HCT116 (cell line): ENCODE results near the gene GRIN2A. TPM values are rescaled to one million over a fixed set of nuclear protein-coding genes. Genes with fewer than 3 reads are reported as not detected.

ENCODE experiments used
- ATAC-seq: fragments of 200-7000 bp; cut with Tn5 transposase; 2 replicates; pipeline ENCODE4 v1.9.1; 2020; ENCODE audit warnings: mild to moderate bottlenecking, moderate library complexity
- BruUV-seq: library from RNA; stranded (reverse); fragments of 400-500 nt; replicated peaks from 2 replicates; lab custom pipeline; 2021; lab: Mats Ljungman, UMichigan
- CTCF ChIA-PET: fragments of 300-600 bp; sonication (Branson Sonifier 250); formaldehyde crosslinking; loops from one replicate; lab custom pipeline; 2021; ENCODE audit warnings: antibody characterized with exemption; lab: Charles Lee
- POLR2A ChIA-PET: fragments of 300-600, 350-600 bp; sonication (Branson Sonifier 250); formaldehyde crosslinking; loops from one replicate; lab custom pipeline; 2021; ENCODE audit warnings: antibody characterized with exemption; lab: Charles Lee
- RAD21 ChIA-PET, 2 experiments: fragments of 300-600 bp; sonication (Branson Sonifier 250); formaldehyde crosslinking; loops; one replicate each; lab custom pipeline; 2023; ENCODE audit warnings: low total read pairs in 2 of 2; ENCODE audit not compliant: uncharacterized antibody in 2 of 2, unreplicated experiment in 2 of 2, low non-redundant PET in 1 of 2; lab: Charles Lee
- DNase-seq: peaks from one replicate; pipeline ENCODE4 v3.0.0-alpha.2; 2010; ENCODE audit warnings: low read depth, low spot score
- H2AFZ ChIP-seq: fragments of 200-600 bp; shearing (Covaris generic), sonication (generic); 2 replicates; pipeline ENCODE4 v1.6.1; 2017; ENCODE audit warnings: low read depth, mixed run types, mixed read lengths, antibody characterized with exemption, low read length; ENCODE audit not compliant: poor library complexity, severe bottlenecking
- H3K27ac ChIP-seq: 2 replicates; pipeline ENCODE4 v1.5.1; 2012; ENCODE audit warnings: low read depth, low read length
- H3K27me3 ChIP-seq: fragments of 200-600 bp; sonication (generic); 2 replicates; pipeline ENCODE4 v1.6.1; 2016; ENCODE audit warnings: mixed run types, low read length, mixed read lengths; ENCODE audit not compliant: insufficient read depth
- H3K36me3 ChIP-seq, 2 experiments: fragments of 200-500 bp in 1 of 2; fragments of 200-600 bp in 1 of 2; sonication (Bioruptor generic) in 1 of 2; sonication (generic) in 1 of 2; 2 replicates each; pipeline versions ENCODE4 v1.5.1 to v1.6.1; 2014 to 2016; ENCODE audit warnings: low read length in 2 of 2, inconsistent platforms in 1 of 2, mixed read lengths in 1 of 2, mixed run types in 1 of 2; ENCODE audit not compliant: insufficient read depth in 2 of 2, control insufficient read depth in 1 of 2
- H3K4me1 ChIP-seq, 2 experiments: fragments of 200-600 bp in 1 of 2; sonication (generic) in 1 of 2; 2 replicates each; pipeline versions ENCODE4 v1.5.1 to v1.6.1; 2012 to 2017; ENCODE audit warnings: low read length in 2 of 2, inconsistent platforms in 1 of 2, mild to moderate bottlenecking in 1 of 2, mixed read lengths in 1 of 2, mixed run types in 1 of 2, moderate library complexity in 1 of 2; ENCODE audit not compliant: insufficient read depth in 2 of 2, control insufficient read depth in 1 of 2
- H3K4me2 ChIP-seq: fragments of 200-600 bp; sonication (generic); 2 replicates; pipeline ENCODE4 v1.6.1; 2017; ENCODE audit warnings: mixed run types, low read length, mixed read lengths
- H3K4me3 ChIP-seq, 2 experiments: fragments of 200-600 bp in 1 of 2; sonication (generic) in 1 of 2; replicated peaks in 1 of 2; 2 replicates each; pipeline ENCODE4 v1.5.1; 2011 to 2016; ENCODE audit warnings: low read length in 2 of 2, control low read depth in 1 of 2, low read depth in 1 of 2, mild to moderate bottlenecking in 1 of 2, mixed read lengths in 1 of 2, mixed run types in 1 of 2
- H3K79me2 ChIP-seq: fragments of 200-600 bp; sonication (generic); 2 replicates; pipeline ENCODE4 v1.6.1; 2017; ENCODE audit warnings: mild to moderate bottlenecking, mixed run types, low read length, moderate library complexity, mixed read lengths; ENCODE audit not compliant: insufficient read depth
- H3K9ac ChIP-seq: fragments of 200-600 bp; sonication (generic); 2 replicates; pipeline ENCODE4 v1.6.1; 2016; ENCODE audit warnings: low read length, mixed read lengths
- H3K9me2 ChIP-seq: fragments of 200-600 bp; sonication (generic), shearing (Covaris generic); 2 replicates; pipeline ENCODE4 v1.6.1; 2017; ENCODE audit warnings: mixed run types, mild to moderate bottlenecking, moderate library complexity; ENCODE audit not compliant: insufficient read depth
- H3K9me3 ChIP-seq, 2 experiments: fragments of 200-500 bp in 1 of 2; fragments of 200-600 bp in 1 of 2; sonication (Bioruptor generic) in 1 of 2; sonication (generic) in 1 of 2; 2 replicates each; pipeline ENCODE4 v1.6.1; 2014 to 2017; ENCODE audit warnings: low read length in 2 of 2, mixed read lengths in 2 of 2, inconsistent platforms in 1 of 2, low read depth in 1 of 2, mild to moderate bottlenecking in 1 of 2, mixed run types in 1 of 2, moderate library complexity in 1 of 2; ENCODE audit not compliant: control insufficient read depth in 1 of 2, insufficient read depth in 1 of 2
- H4K20me1 ChIP-seq: fragments of 200-600 bp; sonication (generic), shearing (Covaris generic); 2 replicates; pipeline ENCODE4 v1.6.1; 2017; ENCODE audit warnings: mixed run types, mild to moderate bottlenecking, moderate library complexity; ENCODE audit not compliant: insufficient read depth
- ATF3 ChIP-seq: IDR thresholded peaks from 2 replicates; pipeline ENCODE4 v1.6.1; 2012
- CEBPB ChIP-seq: IDR thresholded peaks from 2 replicates; pipeline ENCODE4 v1.6.1; 2012; ENCODE audit warnings: low read depth
- EGR1 ChIP-seq: IDR thresholded peaks from 2 replicates; pipeline ENCODE4 v1.6.1; 2012; ENCODE audit warnings: low read depth
- EZH2 ChIP-seq: fragments of 200-600 bp; sonication (generic); IDR thresholded peaks from 2 replicates; pipeline ENCODE4 v1.6.1; 2017; ENCODE audit warnings: antibody characterized with exemption, mixed run types
- EZH2phosphoT487 ChIP-seq: fragments of 200-600 bp; IDR thresholded peaks from 2 replicates; pipeline ENCODE4 v1.6.1; 2018; ENCODE audit warnings: antibody characterized with exemption, borderline replicate concordance
- JUND ChIP-seq: IDR thresholded peaks from 2 replicates; pipeline ENCODE4 v1.6.1; 2012
- POLR2A ChIP-seq: IDR thresholded peaks from 2 replicates; pipeline ENCODE4 v1.7.0; 2011; ENCODE audit warnings: borderline replicate concordance; ENCODE audit not compliant: insufficient read depth, insufficient read length; ENCODE audit errors: extremely low read depth
- POLR2AphosphoS5 ChIP-seq: IDR thresholded peaks from 2 replicates; pipeline ENCODE4 v1.6.1; 2011; ENCODE audit warnings: mild to moderate bottlenecking, low read depth, low read length, moderate library complexity
- SP1 ChIP-seq: IDR thresholded peaks from 2 replicates; pipeline ENCODE4 v1.6.1; 2012; ENCODE audit warnings: low read depth
- SRF ChIP-seq: IDR thresholded peaks from 2 replicates; pipeline ENCODE4 v1.6.1; 2012; ENCODE audit warnings: low read depth
- TCF7L2 ChIP-seq: IDR thresholded peaks from 2 replicates; pipeline ENCODE4 v1.7.0; 2011; ENCODE audit warnings: borderline replicate concordance, inconsistent platforms; ENCODE audit not compliant: insufficient read depth, insufficient read length; ENCODE audit errors: extremely low read depth
- YY1 ChIP-seq: IDR thresholded peaks from 2 replicates; pipeline ENCODE4 v1.6.1; 2011; ENCODE audit warnings: low read length, low read depth, moderate library complexity, mild to moderate bottlenecking; ENCODE audit not compliant: insufficient replicate concordance; ENCODE audit errors: extremely low read depth
- ZNF274 ChIP-seq: fragments of 200-500 bp; sonication (Bioruptor generic); IDR thresholded peaks from 2 replicates; pipeline ENCODE4 v1.6.1; 2014; ENCODE audit warnings: mild to moderate bottlenecking, low read depth, low read length, inconsistent platforms
- intact Hi-C: fragments of 100-400 bp; cut with micrococcal nuclease; formaldehyde crosslinking; loops from 2 replicates; pipeline ENCODE4 v1.10.0; 2022
- total RNA-seq: library from RNA; stranded (reverse); gene quantifications from one replicate; pipeline ENCODE4 v1.2.1, GENCODE V29; 2021; ENCODE audit not compliant: unreplicated experiment
- TF ChIP-seq, protein P1 (sequence below): IDR thresholded peaks from 2 replicates; pipeline ENCODE4 v1.6.1; 2012
- TF ChIP-seq, protein P2 (sequence below), 3 experiments: fragments of 200-600 bp in 1 of 3; sonication (generic) in 1 of 3; IDR thresholded peaks in 2 of 3; conservative IDR thresholded peaks in 1 of 3; 2 replicates each; pipeline ENCODE4 v1.5.1; 2012 to 2017; ENCODE audit warnings: low read depth in 2 of 3, low read length in 2 of 3, antibody characterized with exemption in 1 of 3, borderline replicate concordance in 1 of 3, control low read depth in 1 of 3, mild to moderate bottlenecking in 1 of 3, mixed read lengths in 1 of 3, mixed run types in 1 of 3, moderate library complexity in 1 of 3; ENCODE audit not compliant: insufficient read depth in 1 of 3

GRIN2A gene
- total RNA-seq, 1 experiment from 2014 or later, result 0.02 TPM

DNA sequence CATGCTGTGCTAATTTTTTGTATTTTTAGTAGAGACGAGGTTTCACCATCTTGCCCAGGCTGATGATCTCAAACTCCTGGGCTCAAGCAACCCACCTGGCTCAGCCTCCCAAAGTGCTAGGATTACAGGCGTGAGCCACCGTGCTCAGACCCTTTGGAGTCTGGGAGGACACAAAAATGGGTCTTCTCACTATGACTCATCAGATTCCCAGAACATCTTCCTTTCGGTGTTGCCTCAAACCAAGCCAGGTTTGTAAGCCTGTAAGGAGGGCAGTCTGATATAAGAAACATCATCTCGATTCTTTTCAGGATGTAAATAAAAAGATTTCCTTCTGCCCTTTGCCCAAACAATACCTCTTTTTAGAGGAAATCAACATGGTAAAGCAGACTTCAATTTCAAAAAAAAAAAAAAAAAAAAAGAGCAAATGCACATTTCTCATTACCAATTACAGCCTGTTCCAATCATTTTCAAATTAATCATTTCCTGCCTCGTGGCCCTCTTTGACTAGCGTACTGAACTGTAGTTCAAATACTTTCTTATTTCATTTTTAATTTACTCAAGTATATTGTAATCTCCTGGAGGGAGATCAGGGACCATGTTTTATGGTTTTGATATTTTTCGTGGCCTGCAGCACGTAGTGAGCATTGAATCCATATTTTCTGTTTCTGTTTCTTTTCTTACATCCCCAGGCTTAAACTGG, 409.6 kb downstream of the GRIN2A start:
- Histone ChIP-seq H3K4me1 (no peaks in the 10 kb centered on the region), H3K27me3 (peaks cover 14% of the 10 kb centered on the region), H3K79me2 (no peaks in the 10 kb centered on the region), H3K4me2 (no peak overlapping the region), H3K4me3 (no peak overlapping the region), H3K9ac (no peak overlapping the region), H2AFZ (no peak overlapping the region), H3K27ac (no peak overlapping the region), H3K9me2 (no peaks in the 10 kb centered on the region), H3K9me3 (no peaks in the 10 kb centered on the region), H3K36me3 (no peaks in the 10 kb centered on the region), H4K20me1 (no peaks in the 10 kb centered on the region)
- intact Hi-C loops, result no loop called here
- no peak for TF ChIP-seq YY1
- TF ChIP-seq, protein P1, sequence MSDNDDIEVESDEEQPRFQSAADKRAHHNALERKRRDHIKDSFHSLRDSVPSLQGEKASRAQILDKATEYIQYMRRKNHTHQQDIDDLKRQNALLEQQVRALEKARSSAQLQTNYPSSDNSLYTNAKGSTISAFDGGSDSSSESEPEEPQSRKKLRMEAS, result no peak
- no peak for TF ChIP-seq ATF3
- TF ChIP-seq TCF7L2, result no peak
- TF ChIP-seq EGR1, result no peak
- TF ChIP-seq SRF, result no peak
- no peak for TF ChIP-seq ZNF274
- TF ChIP-seq EZH2, result no peak
- TF ChIP-seq CEBPB, result no peak
- TF ChIP-seq JUND, result no peak
- no peak for TF ChIP-seq POLR2AphosphoS5
- TF ChIP-seq SP1, result no peak
- TF ChIP-seq, protein P2, sequence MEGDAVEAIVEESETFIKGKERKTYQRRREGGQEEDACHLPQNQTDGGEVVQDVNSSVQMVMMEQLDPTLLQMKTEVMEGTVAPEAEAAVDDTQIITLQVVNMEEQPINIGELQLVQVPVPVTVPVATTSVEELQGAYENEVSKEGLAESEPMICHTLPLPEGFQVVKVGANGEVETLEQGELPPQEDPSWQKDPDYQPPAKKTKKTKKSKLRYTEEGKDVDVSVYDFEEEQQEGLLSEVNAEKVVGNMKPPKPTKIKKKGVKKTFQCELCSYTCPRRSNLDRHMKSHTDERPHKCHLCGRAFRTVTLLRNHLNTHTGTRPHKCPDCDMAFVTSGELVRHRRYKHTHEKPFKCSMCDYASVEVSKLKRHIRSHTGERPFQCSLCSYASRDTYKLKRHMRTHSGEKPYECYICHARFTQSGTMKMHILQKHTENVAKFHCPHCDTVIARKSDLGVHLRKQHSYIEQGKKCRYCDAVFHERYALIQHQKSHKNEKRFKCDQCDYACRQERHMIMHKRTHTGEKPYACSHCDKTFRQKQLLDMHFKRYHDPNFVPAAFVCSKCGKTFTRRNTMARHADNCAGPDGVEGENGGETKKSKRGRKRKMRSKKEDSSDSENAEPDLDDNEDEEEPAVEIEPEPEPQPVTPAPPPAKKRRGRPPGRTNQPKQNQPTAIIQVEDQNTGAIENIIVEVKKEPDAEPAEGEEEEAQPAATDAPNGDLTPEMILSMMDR (IDR thresholded peaks at IDR 0.05 in 2 of 3, conservative IDR thresholded peaks at IDR 0.05 in 1 of 3; ENCODE audit: borderline replicate concordance in 1 of 3, insufficient read depth in 1 of 3, low read depth in 2 of 3, low read length in 2 of 3), result no peak
- TF ChIP-seq EZH2phosphoT487, result no peak
- no peak for TF ChIP-seq POLR2A
- DNase-seq, result no peak
- POLR2A ChIA-PET, result no interaction called here
- CTCF ChIA-PET, result no interaction called here
- ATAC-seq, result no peak
- RAD21 ChIA-PET, result no interaction called here
- BruUV-seq, result no TSS peak
